Lower leg skin (tissue), 3 donors: Measurements from ENCODE around the gene PNMA6E.

Source experiments
- CTCF ChIP-seq, 3 donors: fragments of 450-650 bp; IDR thresholded peaks; one replicate each; pipeline ENCODE4 v1.5.1; 2016; ENCODE audit warnings: antibody characterized with exemption in 3 of 3, mild to moderate bottlenecking in 3 of 3, moderate library complexity in 2 of 3
- POLR2A ChIP-seq, 2 donors: fragments of 450-650 bp; IDR thresholded peaks; one replicate each; pipeline ENCODE4 v1.6.1; 2016 to 2017; ENCODE audit warnings: antibody characterized with exemption in 2 of 2, mild to moderate bottlenecking in 1 of 2, moderate library complexity in 1 of 2

GRCh38 chrX:153411255-153411987, 10.3 kb upstream of the PNMA6E start, which contains the start of gene ZFP92:
- TF ChIP-seq CTCF (IDR thresholded peaks at IDR 0.05) (no peak), POLR2A (IDR thresholded peaks at IDR 0.05) (no peak)
